AG04450 (cell line): ENCODE data around the gene TANGO2. TPM values are rescaled to one million over a fixed set of nuclear protein-coding genes. Genes with fewer than 3 reads are reported as not detected.

ENCODE experiments used
- CTCF ChIA-PET: fragments of 300-600, 350-600 bp; formaldehyde crosslinking; extraction: SDS; loops from one replicate; lab custom pipeline; 2022; ENCODE audit warnings: antibody characterized with exemption, inconsistent platforms; lab: Charles Lee
- POLR2A ChIA-PET: fragments of 350-600 bp; formaldehyde crosslinking; extraction: SDS; loops from one replicate; lab custom pipeline; 2021; ENCODE audit warnings: antibody characterized with exemption, inconsistent platforms; lab: Yijun Ruan, JAX
- DNase-seq: peaks from one replicate; pipeline ENCODE4 v3.0.0-alpha.2; 2011; ENCODE audit warnings: low read depth, low spot score
- H3K27ac ChIP-seq: one replicate; pipeline ENCODE4 v1.5.1; 2012; ENCODE audit warnings: low read depth, low read length, control low read depth
- H3K27me3 ChIP-seq: one replicate; pipeline ENCODE4 v1.6.0; 2012; ENCODE audit warnings: low read length; ENCODE audit not compliant: control insufficient read depth, insufficient read depth
- H3K4me3 ChIP-seq: 2 replicates; pipeline ENCODE4 v1.5.1; 2011; ENCODE audit warnings: mild to moderate bottlenecking, low read depth, low read length, control low read depth
- H3K9me3 ChIP-seq: 2 replicates; pipeline ENCODE4 v1.5.1; 2012; ENCODE audit warnings: low read length; ENCODE audit not compliant: control insufficient read depth, insufficient read depth
- polyA plus RNA-seq: library from polyadenylated mRNA; depleted of rRNA; stranded (reverse); fragments of >200 nt; gene quantifications from 2 replicates; pipeline ENCODE4 v1.2.3, GENCODE V29; 2011
- TF ChIP-seq, protein P1 (sequence below): IDR thresholded peaks from 2 replicates; pipeline ENCODE4 v1.5.1; 2011; ENCODE audit warnings: low read depth, low read length, control low read depth, inconsistent platforms

The TANGO2 gene
- polyA plus RNA-seq, 1 experiment, result 21.3 TPM

DNA sequence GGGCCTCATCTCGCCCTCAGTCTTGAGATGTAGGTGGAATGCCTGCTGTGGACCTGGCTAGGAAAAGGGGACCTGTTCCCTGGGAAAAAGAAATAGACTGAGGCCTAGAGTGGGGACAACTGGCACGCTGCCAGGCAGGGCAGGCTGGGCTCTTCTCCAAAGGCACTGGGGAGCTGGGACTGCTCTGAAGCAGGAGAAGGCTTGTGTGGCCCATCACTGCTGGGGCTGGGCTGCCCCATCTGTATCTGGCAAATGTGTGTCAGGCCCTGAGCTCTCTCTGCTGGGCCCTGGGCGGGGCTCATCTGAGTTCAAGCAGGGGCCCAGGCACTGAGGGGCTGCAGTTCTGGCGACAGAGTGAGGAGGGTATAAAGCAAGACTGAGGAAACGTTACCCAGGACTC, 37.2 kb upstream of the TANGO2 start:
- ChIA-PET CTCF (interaction anchor here (0.6 to 1.8 kb wide), 3 partner anchors 13 to 29 kb away, joined by 3 to 7 read pairs (median 3); no protein-coding TSS in a partner anchor), POLR2A (interaction anchor here (1.4 kb wide), 1 partner anchor 37 kb away, joined by 3 read pairs; the partner anchor contains the start of gene TANGO2)
- Histone ChIP-seq H3K27me3 (no peaks in the 10 kb centered on the region), H3K4me3 (no peak overlapping the region), H3K27ac (peak overlapping the region; percentile 31), H3K9me3 (no peaks in the 10 kb centered on the region; the same call in 1 of the 2 replicates)
- no peak for DNase-seq
- TF ChIP-seq, protein P1, sequence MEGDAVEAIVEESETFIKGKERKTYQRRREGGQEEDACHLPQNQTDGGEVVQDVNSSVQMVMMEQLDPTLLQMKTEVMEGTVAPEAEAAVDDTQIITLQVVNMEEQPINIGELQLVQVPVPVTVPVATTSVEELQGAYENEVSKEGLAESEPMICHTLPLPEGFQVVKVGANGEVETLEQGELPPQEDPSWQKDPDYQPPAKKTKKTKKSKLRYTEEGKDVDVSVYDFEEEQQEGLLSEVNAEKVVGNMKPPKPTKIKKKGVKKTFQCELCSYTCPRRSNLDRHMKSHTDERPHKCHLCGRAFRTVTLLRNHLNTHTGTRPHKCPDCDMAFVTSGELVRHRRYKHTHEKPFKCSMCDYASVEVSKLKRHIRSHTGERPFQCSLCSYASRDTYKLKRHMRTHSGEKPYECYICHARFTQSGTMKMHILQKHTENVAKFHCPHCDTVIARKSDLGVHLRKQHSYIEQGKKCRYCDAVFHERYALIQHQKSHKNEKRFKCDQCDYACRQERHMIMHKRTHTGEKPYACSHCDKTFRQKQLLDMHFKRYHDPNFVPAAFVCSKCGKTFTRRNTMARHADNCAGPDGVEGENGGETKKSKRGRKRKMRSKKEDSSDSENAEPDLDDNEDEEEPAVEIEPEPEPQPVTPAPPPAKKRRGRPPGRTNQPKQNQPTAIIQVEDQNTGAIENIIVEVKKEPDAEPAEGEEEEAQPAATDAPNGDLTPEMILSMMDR, result no peak

DNA sequence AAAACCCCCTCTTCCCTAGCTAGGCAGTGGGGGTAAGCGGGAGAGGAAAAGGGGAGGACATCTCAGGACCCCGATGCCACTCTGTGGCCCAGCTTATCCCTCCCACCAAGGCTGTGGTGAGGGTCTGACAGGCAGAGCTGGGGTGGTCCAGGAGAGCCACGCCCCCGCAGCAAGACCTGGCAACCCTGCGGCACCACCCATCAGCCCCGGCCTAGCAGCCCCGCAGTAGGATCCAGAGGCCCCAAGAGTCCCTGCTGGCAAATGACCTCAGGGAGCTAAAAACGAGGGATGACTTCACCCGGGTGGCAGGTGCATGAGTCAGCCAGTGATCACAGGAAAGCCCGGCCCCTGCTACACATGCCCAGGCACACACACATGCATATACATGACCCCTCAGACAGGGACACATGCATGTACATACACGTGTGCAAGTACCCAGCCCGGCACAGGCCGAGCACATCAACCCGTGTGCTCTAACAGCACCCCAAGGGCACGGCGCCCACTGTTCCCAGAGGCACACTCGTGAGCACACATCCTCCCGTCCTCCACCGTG, 36.6 kb upstream of the TANGO2 start:
- ChIA-PET CTCF (interaction anchor here (1.4 to 1.8 kb wide), 2 partner anchors 14 to 29 kb away, joined by 3 to 7 read pairs; no protein-coding TSS in a partner anchor), POLR2A (interaction anchor here (1.4 kb wide), 1 partner anchor 36 kb away, joined by 3 read pairs; the partner anchor contains the start of gene TANGO2)
- peak; percentile 16 for DNase-seq
- Histone ChIP-seq H3K27ac (peak overlapping the region; percentile 31), H3K4me3 (no peak overlapping the region), H3K27me3 (no peaks in the 10 kb centered on the region), H3K9me3 (no peaks in the 10 kb centered on the region; the same call in 1 of the 2 replicates)
- TF ChIP-seq, protein P1, result no peak

DNA sequence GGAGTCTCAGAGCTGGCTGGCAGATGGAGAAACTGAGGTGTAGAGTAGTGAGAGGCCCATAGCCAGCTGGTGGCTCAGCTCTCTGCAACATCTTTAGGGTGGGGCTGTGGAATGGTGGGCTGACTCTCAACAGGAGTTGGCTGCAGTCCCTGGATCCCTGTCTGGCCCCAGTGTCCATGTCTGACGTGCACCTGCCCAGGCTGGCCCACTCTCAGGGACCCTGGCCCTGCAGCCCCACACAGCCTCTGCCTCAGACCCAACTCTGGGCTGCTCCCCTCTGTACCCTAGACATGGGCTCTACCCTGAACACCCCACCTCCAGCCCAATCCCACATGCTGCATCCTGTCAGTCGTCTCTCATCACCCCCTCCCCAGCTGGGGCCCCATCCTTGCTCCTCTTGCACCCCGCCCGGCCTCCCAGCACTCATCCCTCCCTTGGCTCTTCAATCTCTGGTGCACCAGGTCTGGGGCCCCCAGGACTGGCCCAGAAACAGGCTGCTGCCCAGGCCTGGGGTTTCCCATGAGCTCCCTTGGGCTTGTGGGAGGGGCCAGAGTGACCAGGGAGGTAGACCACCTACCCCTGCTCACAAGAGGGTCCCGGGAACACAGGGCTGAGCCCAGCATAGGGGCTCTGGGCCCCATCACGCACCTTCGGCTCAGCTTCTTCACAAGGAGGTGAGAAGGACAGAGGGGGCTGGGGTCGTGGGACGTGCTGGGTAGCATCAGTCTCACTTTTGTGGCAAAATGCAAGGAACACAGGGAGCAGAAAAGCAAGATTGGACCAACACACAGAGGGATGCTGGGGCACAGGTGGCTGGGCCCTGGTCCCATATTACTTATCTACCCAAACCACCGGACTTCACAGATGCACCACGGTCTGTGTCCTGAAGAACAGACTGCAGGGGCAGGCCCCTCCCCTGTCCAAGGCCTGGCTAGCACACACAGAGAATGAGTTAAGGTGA, 35.8 kb upstream of the TANGO2 start:
- DNase-seq, result no peak
- TF ChIP-seq, protein P1, result no peak
- Histone ChIP-seq H3K27ac (no peak overlapping the region), H3K27me3 (no peaks in the 10 kb centered on the region), H3K9me3 (no peaks in the 10 kb centered on the region; the same call in 1 of the 2 replicates), H3K4me3 (no peak overlapping the region; the same call in 1 of the 2 replicates)
- POLR2A ChIA-PET, result interaction anchor here (1.4 kb wide), 1 partner anchor 36 kb away, joined by 3 read pairs; the partner anchor contains the start of gene TANGO2
- CTCF ChIA-PET, result interaction anchor here (1.4 to 1.8 kb wide), 3 partner anchors 14 to 30 kb away, joined by 3 to 7 read pairs (median 5); no protein-coding TSS in a partner anchor

DNA sequence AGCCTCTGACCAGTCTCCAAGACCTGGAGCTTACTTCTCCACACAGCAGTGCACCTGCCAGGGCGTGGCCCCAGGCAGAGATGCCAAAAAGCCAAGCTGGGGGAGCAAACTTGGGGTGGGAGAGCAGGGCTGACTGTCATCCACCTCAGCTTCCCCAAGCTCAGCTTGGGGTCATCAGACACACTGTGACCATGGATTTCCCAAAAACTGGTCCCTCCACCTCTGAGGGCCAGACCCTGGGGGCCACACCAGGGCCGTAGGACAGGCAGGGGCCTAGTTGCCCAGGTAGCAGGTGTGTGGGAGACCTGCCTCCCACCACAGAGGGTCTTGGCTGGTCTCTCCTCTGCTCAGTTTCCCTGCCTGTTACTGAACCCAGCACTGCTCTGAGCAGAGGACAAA, 34.9 kb upstream of the TANGO2 start:
- ChIA-PET CTCF (interaction anchor here (1.0 to 1.4 kb wide), 3 partner anchors 16 to 29 kb away, joined by 3 to 5 read pairs (median 5); no protein-coding TSS in a partner anchor), POLR2A (interaction anchor here (1.0 to 1.5 kb wide), 4 partner anchors 11 to 35 kb away, joined by 3 to 9 read pairs (median 5); partner anchors contain the start of gene TANGO2)
- Histone ChIP-seq H3K27me3 (no peaks in the 10 kb centered on the region), H3K27ac (peak overlapping the region; percentile 2), H3K4me3 (peak overlapping the region; percentile 76), H3K9me3 (no peaks in the 10 kb centered on the region; the same call in 1 of the 2 replicates)
- TF ChIP-seq, protein P1, result no peak
- no peak for DNase-seq
